GM18502 (cell line): ENCODE measurements around the gene ANXA1.
A peak's percentile ranks its signal among the peaks of the same experiment; 100 is the strongest.

Experiments
- ATAC-seq: cut with Tn5 transposase; IDR thresholded peaks from one replicate; pipeline ENCODE4 v1.9.1; 2021; ENCODE audit warnings: mild to moderate bottlenecking; ENCODE audit not compliant: unreplicated experiment, poor library complexity

The ANXA1 gene

DNA sequence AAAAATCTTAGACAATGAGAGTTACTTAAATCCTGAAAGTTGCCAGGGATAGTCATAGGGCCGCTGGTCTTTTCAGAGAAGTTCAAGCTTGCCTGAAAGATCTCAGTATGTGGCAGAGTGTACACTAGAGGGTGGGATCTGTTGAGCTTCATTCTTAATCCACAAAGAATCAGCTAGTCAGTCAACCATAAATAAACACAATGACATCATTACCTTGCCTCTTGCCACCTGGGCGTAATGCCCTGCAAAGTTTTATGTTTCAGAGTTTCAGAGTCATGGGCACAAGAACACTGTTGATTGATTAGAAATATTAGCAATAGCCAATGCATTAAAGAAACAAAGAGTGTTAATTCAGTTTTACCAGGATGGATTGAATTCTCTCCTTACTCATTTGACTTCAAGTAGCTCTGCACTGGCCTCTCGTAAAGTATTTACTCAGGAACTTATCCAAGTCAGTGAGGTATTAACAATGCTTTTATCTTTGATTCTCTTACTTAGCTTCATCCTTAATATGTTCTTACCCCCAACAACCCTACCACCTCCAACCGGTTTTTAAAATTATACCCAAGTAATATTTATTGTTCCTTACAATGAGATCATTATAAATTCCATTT, 14.3 kb upstream of the ANXA1 start:
- ATAC-seq: no peak

DNA sequence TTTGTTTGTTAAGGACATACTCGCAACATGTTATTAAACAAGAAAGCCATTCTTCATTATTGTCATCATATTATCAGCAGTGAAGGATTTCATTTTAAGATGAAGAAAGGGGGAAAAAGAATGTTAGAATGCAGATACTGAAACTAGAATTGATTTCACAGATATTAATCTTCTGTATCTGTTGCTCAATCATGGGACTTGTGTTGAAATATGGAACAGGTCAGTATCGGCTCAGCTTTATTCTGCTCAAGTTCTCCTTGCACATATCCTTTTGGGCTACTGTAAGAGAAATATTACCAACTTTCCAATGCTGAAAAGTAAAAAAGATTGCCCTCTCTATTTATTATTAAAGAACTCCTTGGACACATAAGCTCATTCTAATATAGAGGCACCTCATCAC, 13.8 kb upstream of the ANXA1 start:
- no peak for ATAC-seq

DNA sequence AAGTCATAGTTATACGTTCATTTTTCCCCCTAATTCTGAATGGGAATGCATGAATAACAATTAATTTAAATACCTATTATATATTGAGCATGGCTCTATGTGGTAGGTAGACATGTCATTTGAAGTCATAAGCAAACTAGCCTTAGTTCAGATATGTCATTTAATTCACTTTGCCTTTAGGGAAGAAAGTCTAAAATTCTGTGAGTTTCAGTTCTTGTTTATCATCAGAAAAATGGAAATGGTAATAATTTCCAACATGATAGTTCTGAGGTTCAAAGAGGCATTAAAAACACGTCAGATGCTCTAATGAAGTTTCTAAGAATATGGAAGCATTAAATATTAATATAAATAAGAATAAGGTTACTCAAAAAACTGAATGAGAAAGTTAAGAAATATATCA, 13.1 kb upstream of the ANXA1 start:
- ATAC-seq: no peak

DNA sequence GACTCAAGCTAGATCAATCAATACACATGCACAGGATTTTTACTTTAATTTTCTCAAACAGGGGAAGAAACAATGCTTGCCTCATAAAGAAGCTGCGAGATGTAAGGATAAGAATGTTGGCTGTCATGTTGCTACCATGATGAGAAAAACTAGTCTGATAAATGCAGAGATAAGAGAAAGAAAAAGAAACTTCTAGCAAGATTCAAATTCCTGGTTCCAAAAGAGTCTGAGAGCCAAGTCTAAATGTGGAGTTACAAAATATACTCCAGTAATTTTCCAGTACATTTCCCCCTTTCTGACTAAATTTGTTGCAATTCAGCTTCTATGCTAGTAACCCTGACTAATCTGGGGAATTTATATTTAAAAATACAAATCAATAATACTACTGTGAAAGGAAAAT, 10.4 kb upstream of the ANXA1 start:
- ATAC-seq: no peak

DNA sequence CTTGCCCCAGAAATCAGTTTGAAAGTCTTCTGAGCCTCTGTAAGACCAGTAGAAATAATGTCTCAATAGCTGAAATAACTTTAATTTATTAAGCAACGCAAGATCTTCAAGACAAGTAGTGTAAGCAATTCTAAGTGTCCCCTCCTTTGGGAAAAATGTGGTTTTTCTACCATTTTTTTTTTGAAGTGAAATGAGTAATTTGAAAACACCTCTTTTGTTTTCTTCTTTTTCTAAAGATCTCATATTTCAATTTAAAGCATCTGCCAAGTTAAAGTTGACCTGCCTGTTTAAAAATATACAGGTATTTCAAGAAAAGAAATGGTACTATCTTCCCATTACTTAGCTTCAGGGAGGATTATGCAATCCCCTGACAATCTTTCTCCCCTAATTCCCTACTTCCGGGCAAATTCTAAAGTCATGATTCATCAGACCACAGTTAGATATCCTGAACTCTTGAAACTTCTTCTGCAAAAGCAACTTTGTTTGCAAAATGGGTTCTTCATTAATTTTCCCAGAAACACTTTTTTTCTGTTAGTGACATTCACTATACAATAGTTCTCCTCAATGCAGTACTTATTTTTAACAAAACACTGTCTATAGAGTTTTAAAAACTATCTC, 7.8 kb upstream of the ANXA1 start:
- no peak for ATAC-seq

DNA sequence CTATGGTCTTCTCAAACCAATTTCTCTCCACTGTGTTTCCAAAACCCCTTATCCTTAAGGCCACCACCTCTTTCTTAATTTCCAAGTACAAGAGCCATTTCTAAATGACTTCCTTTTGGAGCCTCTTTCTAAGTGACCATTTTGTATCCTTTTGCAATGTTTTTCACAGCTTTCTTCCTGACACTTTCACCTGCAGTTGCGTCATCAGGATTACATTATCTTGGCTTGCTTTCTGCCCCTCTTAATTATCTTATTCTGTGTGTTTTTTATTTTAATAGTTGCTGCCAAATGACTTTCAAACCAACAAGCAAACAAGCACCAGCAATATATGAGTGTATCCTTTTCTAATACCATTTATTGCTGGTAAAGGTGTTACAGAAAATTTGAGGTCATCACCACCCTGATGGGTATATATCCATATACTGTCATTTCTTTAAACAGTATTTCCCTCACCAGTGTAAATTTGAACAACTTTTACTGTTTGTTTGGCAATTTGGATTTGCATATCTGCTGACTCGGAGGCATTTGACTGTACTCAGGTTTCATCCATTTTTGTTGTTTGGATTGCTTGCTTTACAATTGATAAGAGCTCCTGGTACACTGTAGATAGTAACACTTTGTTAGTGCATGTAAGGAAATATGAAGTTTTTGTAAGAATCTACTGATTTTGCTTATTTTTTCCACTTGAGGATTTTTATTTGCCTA, 5.4 kb upstream of the ANXA1 start:
- ATAC-seq: no peak

DNA sequence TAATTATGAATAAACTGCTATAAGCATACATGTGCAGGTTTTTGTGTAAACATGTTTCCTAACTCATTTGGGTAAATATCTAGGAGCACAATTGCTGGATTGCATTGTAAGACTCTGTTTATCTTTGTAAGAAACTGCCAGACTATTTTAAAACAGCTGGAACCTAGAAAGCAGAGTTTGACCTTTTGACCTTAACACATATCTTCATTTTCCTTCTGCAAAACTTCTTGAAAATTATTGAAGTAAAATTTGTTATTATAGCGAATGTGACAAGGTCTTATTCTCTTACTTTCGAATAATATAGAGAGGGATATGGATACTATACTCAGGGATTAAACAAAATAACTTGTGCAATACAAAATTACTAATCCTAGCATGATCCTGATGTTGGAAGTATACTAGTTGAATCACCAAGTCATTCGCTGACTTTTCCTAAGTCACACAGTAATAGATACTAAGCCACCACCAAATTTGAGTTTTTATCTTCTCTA, 3.2 kb upstream of the ANXA1 start:
- no peak for ATAC-seq

DNA sequence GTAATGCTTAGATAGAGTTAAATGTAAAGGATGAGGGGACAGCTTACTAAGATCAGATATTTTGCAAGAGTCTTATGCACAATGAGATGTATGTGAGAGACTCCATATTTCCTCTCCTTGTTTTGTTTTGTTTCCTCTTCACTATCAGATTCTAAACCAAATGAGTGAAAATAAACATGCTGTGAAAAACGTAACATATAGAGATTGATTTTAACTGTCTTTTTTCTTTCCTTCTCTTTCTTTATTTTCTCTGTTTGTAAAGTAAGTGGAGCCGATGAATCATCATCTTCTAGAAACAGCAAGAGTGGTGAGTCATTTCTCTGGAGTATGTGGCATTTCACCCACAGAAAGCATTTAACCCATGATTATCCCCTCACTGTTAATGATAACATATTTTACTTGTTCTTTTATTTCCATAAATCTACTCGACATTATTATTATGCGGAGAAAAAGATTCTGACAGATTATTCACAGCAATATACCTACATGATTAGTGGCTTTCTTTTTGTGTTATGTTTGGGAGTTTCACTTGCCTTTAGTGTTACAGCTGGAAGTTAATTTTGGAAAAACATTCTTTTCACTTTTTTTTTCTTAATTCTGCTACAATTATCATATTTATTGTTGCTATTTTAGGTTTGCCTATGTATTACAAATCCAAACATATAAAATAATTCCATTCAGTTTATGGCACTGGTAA, 2.1 kb upstream of the ANXA1 start:
- ATAC-seq: peak; percentile 74

DNA sequence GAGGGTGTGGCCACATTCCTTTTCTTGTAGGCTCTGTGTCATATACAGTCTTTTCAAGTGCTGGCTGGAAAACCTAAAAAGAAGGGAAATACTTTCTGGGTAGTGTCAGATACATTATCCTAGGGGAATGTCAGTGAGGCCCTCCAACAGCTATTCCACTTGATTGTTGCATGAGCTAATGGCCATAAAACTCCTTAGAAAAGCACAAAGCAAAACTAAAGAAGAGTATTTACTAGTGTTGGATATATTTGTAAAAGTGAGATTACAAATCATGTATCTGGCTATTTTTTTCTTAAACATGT, 829 bp downstream of the ANXA1 start:
- no peak for ATAC-seq

DNA sequence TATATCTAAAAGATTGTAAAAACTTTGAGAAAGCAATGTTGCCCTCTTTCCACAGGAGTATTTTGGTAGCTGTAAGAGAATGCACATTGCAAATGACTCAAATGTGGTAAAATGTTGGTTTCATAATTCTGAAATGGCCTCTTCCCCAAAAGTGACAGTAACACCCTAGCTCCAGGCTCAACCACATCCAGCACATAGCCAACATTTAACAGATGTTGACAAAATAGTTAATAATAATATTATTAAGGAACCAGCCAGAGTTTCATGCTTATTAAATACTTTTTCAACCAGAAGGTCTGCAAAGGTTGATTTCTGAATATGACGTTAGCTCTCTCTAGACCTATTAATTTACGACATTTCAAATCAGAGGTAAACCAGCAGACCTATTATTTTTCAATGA, 1.3 kb downstream of the ANXA1 start:
- ATAC-seq: peak; percentile 76

DNA sequence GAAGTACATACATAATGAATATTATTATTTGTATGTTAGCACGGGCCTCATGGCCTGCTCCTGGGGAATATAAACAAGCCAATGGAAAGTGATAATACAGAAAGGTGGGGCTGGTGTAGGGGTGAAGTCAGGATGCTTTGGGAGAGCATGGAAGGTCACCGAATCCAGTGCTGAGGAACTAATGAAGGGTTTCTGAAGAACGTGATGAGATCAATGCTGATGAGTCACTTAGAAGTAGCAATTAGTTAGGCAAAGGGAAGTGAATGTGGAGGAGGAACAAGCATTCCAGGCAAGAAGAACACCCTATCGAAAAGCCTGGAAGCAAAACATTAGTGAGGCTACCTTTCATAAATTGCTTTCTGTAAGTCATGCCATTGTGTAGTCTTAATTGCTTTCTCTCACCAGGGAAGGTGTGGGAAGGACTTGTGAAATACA, 2.1 kb downstream of the ANXA1 start:
- no peak for ATAC-seq

DNA sequence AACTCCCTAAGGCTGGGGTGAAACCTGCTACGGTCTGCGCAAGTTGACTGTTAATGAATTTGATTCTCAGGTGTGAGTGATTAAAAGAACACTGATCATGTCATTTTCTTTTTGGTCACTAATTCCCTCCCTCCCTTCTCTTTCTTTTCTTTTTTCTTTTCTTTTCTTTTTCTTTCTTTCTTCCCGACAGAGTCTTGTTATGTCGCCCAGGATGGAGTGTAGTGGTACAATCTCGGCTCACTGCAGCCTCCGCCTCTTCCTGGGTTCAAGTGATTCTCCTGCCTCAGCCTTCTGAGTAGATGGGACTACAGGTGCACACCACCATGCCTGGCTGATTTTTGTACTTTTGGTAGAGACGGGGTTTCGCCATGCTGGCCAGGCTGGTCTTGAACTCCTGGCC, 2.6 kb downstream of the ANXA1 start:
- ATAC-seq: no peak

DNA sequence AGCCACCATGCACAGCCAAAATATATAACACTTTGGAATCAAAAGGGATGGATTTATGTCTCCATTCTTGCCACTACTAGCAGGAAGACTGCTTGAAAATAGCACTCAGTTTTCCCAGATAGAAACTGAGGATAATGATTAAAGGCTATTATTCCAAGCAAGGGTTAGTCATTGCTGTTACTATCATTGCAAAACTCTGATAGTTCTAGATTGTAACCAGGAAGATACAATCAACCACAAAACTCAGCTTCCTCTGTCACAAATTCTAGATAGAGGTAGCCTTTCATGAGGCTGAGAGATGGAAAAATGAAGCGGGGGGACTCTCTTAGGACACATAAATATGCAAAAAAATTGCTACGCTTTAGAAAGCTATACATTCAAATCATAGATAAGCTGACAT, 3.1 kb downstream of the ANXA1 start:
- ATAC-seq: peak; percentile 28

DNA sequence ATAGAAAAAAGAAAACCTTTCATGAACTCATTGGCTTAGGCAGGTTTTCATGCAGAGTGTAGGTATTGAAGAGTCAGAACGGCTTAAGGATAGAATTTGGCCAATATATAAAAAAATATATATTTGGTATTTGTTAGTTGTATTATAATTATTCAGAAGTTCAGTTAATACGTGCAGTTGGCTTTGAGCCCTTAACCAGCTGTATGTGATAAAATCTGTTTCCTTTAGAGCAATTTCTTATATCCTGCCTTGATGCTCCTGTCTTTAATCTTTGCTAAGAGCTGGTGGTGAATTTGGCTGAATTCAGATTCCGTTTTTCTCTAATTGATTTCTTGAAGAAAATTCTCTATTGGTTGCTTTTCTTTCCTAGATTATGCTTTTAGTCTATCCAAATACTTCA, 3.7 kb downstream of the ANXA1 start:
- ATAC-seq: no peak

DNA sequence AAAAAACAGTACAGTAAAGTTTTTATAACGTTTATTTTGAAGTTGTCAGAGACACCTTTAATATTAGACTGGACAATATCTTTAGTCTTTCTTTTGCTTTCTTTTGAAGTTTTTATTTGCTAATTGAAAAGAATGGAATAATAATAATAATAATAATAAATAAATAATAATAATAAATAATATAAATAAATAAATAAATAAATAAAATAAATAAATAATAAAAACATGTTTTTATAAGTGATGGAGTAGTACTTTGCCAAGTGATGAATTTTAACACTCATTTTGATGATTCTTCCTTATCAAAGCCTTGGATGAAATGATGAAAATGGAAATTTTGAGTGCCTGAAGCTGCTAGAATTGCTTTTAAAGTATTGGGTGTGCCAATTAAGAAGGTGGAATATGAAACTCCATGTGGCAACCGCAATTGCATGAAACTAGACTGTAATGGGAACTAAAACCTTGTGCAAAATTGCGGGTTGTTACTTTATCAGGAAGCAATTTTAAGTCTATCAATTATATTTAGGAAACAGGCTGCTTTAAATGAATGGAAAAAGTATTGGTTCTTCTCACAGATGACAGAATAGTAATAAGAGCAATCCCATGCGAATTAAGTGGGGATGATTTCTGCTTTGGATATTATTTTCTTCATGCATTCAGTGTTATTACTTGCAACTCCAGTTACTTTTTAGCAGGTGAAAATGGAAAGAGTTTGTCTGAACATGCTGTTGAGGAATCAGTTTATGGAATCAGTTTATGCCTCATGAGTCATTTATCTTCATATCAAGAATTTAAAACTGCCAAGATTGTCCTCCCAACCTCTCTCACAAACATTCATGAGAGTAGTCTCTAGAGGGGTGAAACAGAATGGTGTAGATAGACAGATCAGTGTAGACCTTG, 4.6 kb downstream of the ANXA1 start:
- no peak for ATAC-seq

DNA sequence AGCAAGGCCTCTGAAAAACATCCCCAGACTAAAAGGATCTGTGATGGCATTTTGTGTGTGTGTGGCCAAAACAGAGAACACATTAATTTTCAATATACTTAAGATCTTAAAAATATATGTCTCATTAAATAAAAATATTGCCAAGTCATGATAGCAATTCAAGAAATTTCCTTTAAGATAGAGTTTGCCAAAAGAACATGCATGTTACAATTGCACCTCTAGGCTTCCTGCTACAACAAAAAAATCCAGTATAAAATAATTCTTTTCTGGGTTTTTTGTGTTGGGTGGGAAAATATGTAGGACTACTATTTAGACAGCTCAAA, 5.2 kb downstream of the ANXA1 start:
- ATAC-seq: no peak

DNA sequence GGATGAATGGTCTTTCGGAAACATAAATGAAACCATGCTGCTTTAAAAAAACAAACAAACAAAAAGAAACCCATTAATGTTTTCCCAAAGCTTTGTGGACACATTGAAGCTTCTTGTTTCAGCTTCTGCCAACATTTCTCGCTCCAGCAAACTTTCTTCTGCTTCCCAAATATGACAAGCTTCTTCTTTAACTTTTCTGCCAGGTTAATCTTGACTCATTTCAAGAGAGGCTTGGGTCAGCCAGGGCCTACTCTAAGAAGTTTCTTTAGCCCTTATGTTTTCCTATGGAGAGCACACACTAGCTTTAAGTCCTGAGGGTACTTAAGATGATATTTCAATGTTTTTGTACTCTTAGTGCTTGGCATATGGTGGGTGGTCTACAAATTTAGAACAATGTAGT, 6.1 kb downstream of the ANXA1 start:
- no peak for ATAC-seq

DNA sequence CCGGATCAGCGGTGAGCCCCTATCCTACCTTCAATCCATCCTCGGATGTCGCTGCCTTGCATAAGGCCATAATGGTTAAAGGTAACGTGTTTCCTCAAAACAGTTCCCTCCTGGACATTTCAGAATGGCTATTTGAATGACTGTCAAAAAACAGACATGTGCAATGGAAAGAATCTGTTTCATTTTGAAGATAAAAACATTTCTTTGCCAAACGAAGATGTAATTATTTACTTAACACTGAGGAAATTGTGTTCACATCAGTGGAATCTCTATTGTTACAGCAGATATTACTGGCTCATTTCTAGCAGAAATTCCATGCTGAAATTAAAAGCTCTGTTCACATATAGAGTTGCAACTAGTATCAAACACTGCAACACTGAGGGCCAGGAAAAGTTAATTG, 7.1 kb downstream of the ANXA1 start:
- ATAC-seq: no peak

DNA sequence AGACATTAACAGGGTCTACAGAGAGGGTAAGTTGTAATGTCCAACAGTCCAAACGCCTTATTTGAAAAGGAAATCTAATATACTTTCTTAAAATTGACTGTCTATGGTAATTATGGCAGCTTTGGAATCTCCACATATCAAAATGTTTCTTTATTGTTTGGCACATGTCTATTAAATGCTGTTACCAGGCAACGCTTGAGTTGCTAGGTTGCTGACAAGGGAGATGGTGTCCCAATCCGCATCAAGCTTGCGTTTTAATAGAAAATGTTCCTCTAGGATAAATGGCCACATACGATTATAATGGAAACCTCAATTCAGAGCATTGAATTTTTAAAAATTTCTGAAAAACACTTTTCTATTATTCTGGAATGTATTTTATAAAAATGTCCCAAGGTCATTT, 9.2 kb downstream of the ANXA1 start:
- no peak for ATAC-seq

DNA sequence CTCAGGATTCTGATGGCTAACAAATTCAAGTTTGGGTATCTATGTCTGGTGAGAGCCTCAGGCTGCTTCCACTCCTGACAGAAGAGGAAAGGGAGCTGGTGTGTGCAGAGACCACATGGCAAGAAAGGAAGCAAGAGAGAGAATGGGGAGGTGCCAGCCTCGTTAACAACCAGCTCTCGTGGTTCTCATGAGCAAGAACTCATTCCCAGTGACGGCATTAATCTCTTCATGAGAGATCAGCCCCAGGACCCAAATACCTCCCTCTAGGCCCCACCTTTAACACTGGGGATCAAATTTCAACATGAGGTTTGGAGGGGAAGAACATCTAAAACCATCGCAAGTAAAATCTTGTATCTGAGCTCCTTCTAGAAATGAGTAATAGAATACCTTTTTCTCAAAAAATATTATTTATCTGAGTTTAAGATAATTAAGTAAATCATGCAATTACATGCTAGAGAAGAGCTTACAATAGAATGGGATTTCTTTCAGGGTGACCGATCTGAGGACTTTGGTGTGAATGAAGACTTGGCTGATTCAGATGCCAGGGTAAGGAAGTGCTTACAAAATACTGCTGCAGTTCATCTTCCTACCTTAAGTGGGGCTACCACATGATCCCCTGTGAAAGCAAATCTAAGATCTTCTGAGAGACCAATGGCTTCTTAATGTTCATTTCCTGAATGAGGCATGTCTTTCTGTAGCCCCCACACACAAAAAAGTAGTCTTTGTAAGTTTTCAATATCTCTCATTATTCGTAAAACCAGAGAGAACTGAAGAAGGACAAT, 11.5 kb downstream of the ANXA1 start:
- peak; percentile 54 for ATAC-seq
